NOMO-1 treated with dmso at 0.1 percent for 144 hours (cell line): ENCODE measurements around the gene KISS1R.

Experiments used
- DNase-seq: peaks from one replicate; lab custom pipeline; 2025; ENCODE audit not compliant: unreplicated experiment; lab: John Stamatoyannopoulos, UW

KISS1R gene

GRCh38 chr19:934865-935479, 17.8 kb downstream of the KISS1R start:
- no peak for DNase-seq

- no peak for DNase-seq
These were observed 19.0 kb downstream of the KISS1R start for GRCh38 chr19:936175-936546.

- no peak for DNase-seq
These were observed 20.1 kb downstream of the KISS1R start for GRCh38 chr19:937259-937694.

GRCh38 chr19:938233-938923, 21.2 kb downstream of the KISS1R start:
- DNase-seq, result no peak

DNA sequence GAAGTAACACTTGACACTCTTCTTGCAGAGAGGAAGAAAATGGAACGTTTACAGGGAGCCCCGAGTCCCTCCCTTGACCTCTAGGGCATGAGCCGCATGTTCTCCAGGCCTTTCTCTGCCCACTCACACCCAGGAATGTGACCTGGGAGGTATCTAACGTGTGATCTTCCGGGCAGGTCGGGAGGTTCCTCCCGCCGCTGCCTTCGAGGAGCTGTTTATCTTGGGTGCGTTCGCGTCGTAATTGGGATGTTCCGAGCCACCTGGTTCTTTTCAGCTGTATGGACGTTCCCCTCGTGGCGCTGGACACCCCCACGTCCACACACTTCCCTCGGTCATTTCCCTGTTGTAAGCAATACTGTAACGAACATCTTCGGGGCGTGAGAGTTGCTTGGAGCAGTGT, 22.3 kb downstream of the KISS1R start:
- no peak for DNase-seq

- DNase-seq, result no peak
These were observed 22.8 kb downstream of the KISS1R start for GRCh38 chr19:939922-940321.

GRCh38 chr19:940591-941291, 23.6 kb downstream of the KISS1R start:
- DNase-seq, result no peak

- no peak for DNase-seq
These were observed 24.4 kb downstream of the KISS1R start for GRCh38 chr19:941292-942132.

DNA sequence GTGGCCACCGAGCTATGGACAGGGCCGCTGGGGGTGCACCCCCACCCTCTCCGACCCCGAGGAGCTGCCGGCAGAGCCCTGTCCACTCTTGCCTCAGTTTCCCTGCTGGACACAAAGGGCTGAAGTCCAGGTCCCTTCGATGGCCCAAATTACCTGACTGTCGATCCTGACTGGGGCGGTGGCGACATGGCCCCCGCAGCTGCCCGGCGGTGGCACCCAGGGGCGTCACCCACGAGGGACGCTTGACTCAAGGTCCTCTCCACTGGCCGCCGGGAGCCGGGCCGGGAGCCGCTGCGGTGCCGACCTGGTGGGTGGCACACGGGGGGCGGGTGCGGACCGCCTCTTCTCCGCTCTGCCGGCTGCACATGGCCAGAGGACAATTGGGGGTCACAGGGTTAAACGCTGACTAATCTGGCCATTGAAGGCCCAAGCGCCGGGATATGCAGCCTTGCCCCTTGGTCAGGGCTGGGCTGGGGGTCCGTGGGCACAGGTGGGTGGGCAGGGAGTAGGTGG, 25.1 kb downstream of the KISS1R start:
- no peak for DNase-seq

DNA sequence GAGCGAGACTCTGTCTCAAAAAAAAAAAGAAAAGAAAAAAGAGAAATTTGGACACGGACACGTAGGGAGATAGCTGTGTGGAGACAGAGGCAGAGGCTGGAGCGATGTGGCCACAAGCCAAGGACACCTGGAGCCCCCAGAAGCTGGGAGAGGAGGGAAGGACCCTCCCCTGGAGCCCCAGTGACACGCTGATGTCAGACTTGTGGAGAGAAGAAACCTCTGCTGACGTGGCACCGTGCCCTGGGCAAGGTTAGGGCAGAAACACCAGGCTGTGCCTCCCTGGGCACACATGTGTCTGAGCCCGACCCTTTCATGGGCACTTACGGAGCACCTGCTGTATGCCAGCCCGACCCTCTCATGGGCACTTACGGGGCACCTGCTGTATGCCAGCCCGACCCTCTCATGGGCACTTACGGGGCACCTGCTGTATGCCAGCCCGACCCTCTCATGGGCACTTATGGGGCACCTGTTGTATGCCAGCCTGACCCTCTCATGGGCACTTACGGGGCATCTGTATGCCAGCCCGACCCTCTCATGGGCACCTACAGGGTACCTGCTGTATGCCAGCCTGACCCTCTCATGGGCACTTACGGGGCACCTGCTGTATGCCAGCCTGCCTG, 26.5 kb downstream of the KISS1R start:
- DNase-seq, result no peak

DNA sequence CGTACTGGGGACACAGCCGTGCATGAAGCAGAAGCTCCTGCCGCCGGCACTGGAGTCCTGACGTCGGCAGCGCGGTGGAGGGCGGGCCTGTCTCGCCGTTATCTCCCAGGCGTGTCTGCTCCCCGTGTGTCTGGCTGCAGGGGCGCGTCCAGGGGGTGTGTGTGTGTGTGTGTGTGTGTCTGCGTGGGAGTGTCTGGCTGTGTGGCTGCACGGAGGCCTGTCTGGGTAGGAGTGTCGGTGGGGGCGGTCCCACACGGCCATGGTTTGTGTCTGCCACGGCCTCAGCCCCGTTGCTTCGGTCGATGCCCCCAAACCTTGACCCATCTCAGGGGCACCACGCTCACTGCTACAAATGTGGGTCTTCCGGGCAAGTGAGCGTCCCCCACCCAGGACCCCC, 27.0 kb downstream of the KISS1R start:
- no peak for DNase-seq

GRCh38 chr19:944663-945241, 27.6 kb downstream of the KISS1R start:
- no peak for DNase-seq

DNA sequence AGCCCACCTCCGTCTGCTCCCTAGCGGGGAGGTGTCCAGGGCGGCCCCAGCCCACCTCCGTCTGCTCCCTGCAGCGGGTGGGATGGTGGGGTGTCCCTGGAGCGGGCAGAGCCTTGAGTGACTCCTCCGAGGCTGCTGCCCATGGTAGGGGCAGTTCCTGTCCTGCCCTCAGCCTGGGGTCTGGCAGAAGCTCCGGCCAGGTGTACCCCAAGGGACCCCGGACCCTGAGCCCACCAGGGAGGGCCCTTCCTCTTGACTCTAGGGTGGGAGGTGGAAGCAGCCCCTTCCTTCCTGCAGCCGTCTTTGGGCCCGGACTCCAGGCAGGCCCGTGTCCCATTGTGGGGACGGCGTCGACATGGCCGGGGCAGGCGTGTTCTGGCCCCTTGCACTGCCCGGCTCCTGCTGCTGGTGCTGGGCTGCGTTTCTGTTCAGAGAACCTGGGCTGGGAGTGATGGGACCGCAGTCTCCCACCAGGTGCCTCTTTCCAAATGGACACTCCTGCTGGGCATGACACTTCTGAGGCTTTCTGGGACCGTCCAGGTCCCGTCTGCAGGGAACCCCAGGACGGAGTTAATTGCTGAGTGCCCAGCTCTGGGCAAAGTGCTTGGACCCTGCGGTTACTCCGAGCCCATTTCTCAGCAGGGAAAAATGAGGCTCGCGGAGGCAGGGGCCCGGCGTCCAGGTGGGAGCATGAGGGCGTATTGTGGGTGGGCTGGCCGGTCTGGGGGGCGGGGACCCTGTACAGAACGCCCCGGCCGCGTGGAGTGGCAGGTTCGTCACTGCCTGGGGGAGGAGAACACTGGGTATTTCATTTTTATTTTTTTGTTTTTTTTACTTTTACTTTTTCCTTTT, 28.5 kb downstream of the KISS1R start:
- DNase-seq, result no peak

DNA sequence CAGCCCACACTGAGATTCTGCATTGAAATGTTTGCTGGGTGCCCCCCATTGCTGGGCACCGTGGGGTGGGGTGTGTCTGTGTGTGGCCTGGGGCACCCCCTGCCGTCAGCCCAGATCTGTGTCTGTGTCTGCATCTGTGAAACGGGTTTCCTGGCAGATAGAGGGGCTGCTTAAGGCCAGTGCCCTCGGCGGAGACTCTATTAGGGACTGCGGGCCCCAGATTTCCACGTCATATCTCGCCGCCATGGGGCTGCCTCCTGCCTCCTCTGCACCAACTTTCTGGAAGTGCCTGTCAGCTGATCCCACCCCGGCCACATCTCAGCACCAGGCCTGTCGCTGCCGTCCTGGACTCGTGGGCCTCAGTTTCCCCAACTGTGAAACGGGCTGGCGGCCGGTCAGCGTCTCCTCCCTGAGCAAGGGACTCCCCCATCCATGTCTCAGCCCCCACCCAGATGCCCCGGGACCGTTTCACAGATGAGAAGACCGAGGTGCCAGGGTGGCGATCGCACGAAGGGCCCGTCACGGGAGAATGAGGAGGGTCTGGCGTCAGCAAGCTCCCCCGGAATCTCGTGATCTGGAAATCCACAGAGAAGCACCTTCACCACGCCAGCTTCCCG, 30.1 kb downstream of the KISS1R start:
- no peak for DNase-seq

DNA sequence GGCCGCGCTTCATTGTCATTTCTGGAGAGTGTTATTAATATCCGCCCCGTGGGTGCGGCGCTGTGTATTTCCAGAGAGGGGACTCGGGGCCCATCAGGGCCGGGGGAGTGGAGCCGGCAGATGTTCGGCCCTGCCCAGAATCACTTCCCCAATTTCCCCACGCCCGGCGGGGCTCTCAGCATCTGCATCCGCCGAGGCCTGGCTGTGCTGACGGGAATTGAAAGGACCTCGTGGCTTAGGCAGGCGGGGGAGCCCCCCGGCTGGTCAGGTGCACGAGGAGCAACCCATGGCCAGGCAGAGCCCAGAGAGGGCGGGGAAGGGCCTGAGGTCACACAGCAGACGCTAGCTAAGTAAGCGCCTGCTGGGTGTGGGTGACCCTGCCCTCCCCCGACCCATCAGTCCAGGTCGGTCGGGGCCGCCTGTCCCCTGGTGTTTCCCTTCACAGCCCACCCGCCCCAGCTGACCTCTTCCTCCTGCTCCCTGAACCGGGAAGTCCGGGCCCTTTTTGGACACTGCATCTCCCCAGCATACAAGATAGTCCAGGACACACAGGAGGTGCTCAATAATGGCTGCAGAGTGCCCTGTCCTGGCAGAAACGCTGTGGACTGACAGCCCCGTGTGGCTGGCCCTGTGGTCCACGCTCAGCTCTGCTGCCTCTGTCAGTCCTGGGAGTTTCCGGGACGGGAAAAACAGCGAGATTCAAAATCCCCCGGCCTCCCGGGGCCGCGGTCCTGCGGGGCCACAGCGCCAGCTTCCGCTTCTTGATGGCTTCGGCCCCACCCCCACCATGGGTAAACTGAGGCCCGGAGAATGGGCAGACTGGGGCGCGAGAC, 30.8 kb downstream of the KISS1R start:
- DNase-seq, result peak; percentile 85

- DNase-seq, result no peak
These were observed 31.8 kb downstream of the KISS1R start for GRCh38 chr19:948842-949496.

DNA sequence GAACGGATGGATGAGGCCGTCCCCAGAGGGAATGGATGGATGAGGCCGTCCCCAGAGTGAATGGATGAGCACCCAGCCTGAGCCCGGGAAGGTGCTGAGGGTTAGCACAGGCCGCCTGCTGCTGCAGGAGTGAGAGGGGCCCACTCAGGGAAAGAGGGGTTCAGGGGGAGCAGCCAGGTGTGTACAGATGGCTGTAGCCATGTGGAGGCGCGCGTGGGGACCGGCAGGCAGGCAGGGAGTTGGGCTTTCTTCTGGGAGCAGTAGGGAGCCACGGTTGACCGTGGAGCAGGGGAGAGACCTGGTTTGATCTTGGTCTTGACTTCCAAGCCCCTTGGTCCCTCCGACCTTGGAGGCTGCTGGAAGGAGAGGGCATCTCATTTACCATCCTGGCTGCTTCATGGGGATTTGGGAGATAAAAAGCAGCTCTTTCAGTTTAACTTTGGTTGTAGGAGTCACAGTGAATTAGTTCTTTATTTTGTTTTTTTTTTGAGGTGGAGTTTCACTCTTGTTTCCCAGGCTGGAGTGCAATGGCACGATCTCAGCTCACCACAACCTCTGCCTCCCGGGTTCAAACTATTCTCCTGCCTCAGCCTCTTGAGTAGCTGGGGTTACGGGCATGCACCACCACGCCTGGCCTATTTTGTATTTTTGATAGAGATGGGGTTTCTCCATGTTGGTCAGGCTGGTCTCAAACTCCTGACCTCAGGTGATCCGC, 33.4 kb downstream of the KISS1R start:
- no peak for DNase-seq
